Astrocyte (in vitro differentiated cells and primary cell): Measurements from ENCODE around the gene LRG1. TPM values are rescaled to one million over a fixed set of nuclear protein-coding genes. Genes with fewer than 3 reads are reported as not detected.

Experiments used
- DNase-seq: peaks from one replicate; pipeline ENCODE4 v3.0.0-alpha.2; 2010; ENCODE audit warnings: low read depth
- FAIRE-seq: peaks from 2 replicates; lab custom pipeline; 2011; peaks lifted over from hg19 to GRCh38; lab: Jason Lieb, UNC
- H2AFZ ChIP-seq: 2 replicates; pipeline ENCODE4 v1.6.0; 2012; ENCODE audit warnings: low read depth, low read length, inconsistent platforms
- H3K27ac ChIP-seq: 2 replicates; pipeline ENCODE4 v1.5.1; 2011; ENCODE audit warnings: low read depth, low read length, inconsistent platforms
- H3K27me3 ChIP-seq: 2 replicates; pipeline ENCODE4 v1.6.0; 2011; ENCODE audit warnings: low read length, inconsistent platforms; ENCODE audit not compliant: insufficient read depth
- H3K36me3 ChIP-seq: 2 replicates; pipeline ENCODE4 v1.5.1; 2011; ENCODE audit warnings: low read length, inconsistent platforms; ENCODE audit not compliant: insufficient read depth
- H3K4me1 ChIP-seq: 2 replicates; pipeline ENCODE4 v1.5.1; 2011; ENCODE audit warnings: low read length, inconsistent platforms; ENCODE audit not compliant: insufficient read depth
- H3K4me2 ChIP-seq: 2 replicates; pipeline ENCODE4 v1.6.0; 2012; ENCODE audit warnings: low read length, inconsistent platforms
- H3K4me3 ChIP-seq: 2 replicates; pipeline ENCODE4 v1.5.1; 2011; ENCODE audit warnings: low read depth, mild to moderate bottlenecking, low read length, inconsistent platforms; ENCODE audit not compliant: insufficient read depth
- H3K79me2 ChIP-seq: 2 replicates; pipeline ENCODE4 v1.6.0; 2012; ENCODE audit warnings: mild to moderate bottlenecking, low read length, inconsistent platforms; ENCODE audit not compliant: insufficient read depth
- H3K9ac ChIP-seq: 2 replicates; pipeline ENCODE4 v1.6.0; 2012; ENCODE audit warnings: mild to moderate bottlenecking, low read length, inconsistent platforms
- H3K9me3 ChIP-seq: 2 replicates; pipeline ENCODE4 v1.5.1; 2012; ENCODE audit warnings: low read depth, mild to moderate bottlenecking, low read length, inconsistent platforms; ENCODE audit not compliant: insufficient read depth
- H4K20me1 ChIP-seq: 2 replicates; pipeline ENCODE4 v1.6.0; 2012; ENCODE audit warnings: low read length, inconsistent platforms; ENCODE audit not compliant: insufficient read depth
- H3K27ac Mint-ChIP-seq: one replicate; pipeline ENCODE4 v1.8.0; 2021; ENCODE audit warnings: mild to moderate bottlenecking, mixed read lengths; ENCODE audit not compliant: unreplicated experiment
- H3K27me3 Mint-ChIP-seq: one replicate; pipeline ENCODE4 v1.8.0; 2021; ENCODE audit warnings: low read depth, mixed read lengths; ENCODE audit not compliant: unreplicated experiment
- H3K36me3 Mint-ChIP-seq: one replicate; pipeline ENCODE4 v1.8.0; 2021; ENCODE audit warnings: low read depth, mixed read lengths; ENCODE audit not compliant: unreplicated experiment
- H3K4me1 Mint-ChIP-seq: one replicate; pipeline ENCODE4 v1.8.0; 2021; ENCODE audit warnings: low read depth, mixed read lengths; ENCODE audit not compliant: unreplicated experiment
- H3K4me3 Mint-ChIP-seq: one replicate; pipeline ENCODE4 v1.8.0; 2021; ENCODE audit warnings: mild to moderate bottlenecking, moderate library complexity, mixed read lengths; ENCODE audit not compliant: unreplicated experiment
- H3K9me3 Mint-ChIP-seq: one replicate; pipeline ENCODE4 v1.8.0; 2021; ENCODE audit warnings: mild to moderate bottlenecking, mixed read lengths; ENCODE audit not compliant: unreplicated experiment
- CTCF ChIP-seq: IDR thresholded peaks from 2 replicates; pipeline ENCODE4 v1.5.1; 2011; ENCODE audit warnings: low read depth, mild to moderate bottlenecking, inconsistent platforms, low read length, moderate library complexity; ENCODE audit not compliant: insufficient read depth
- EZH2 ChIP-seq: IDR thresholded peaks from 2 replicates; pipeline ENCODE4 v1.6.1; 2012; ENCODE audit warnings: mild to moderate bottlenecking, low read length, inconsistent platforms; ENCODE audit not compliant: insufficient read depth
- total RNA-seq: library from RNA; stranded (reverse); gene quantifications from 2 replicates; pipeline ENCODE4 v1.2.1, GENCODE V29; 2021

LRG1 gene
- total RNA-seq, 1 donor from 2014 or later = 0.14 TPM

- TF ChIP-seq EZH2 (no peak), CTCF (no peak)
These were observed 38.8 kb downstream of the LRG1 start for GRCh38 chr19:4500841-4501591.

GRCh38 chr19:4499855-4500254 is 40.0 kb downstream of the LRG1 start:
- Mint-ChIP-seq H3K27ac (no peak overlapping the region), H3K4me3 (no peak overlapping the region), H3K27me3 (no peaks in the 10 kb centered on the region), H3K9me3 (no peaks in the 10 kb centered on the region), H3K4me1 (no peaks in the 10 kb centered on the region), H3K36me3 (peaks cover 5% of the 10 kb centered on the region)
- DNase-seq (no peak), FAIRE-seq (no peak)
- H3K4me1 ChIP-seq = peaks cover 6% of the 10 kb centered on the region
- H3K4me3 ChIP-seq = no peak overlapping the region
- H3K4me2 ChIP-seq = no peak overlapping the region
- no peaks in the 10 kb centered on the region for H3K9me3 ChIP-seq
- no peak overlapping the region for H3K9ac ChIP-seq
- H4K20me1 ChIP-seq = no peaks in the 10 kb centered on the region
- no peak overlapping the region for H2AFZ ChIP-seq
- H3K27me3 ChIP-seq = no peaks in the 10 kb centered on the region
- no peak overlapping the region for H3K27ac ChIP-seq
- no peaks in the 10 kb centered on the region for H3K79me2 ChIP-seq
- H3K36me3 ChIP-seq = peaks cover 4% of the 10 kb centered on the region
- TF ChIP-seq EZH2 (no peak), CTCF (no peak)

More at GRCh38 chr19:4500841-4501591, 38.8 kb downstream of the LRG1 start:
- Mint-ChIP-seq H3K4me1 (no peaks in the 10 kb centered on the region), H3K27ac (no peak overlapping the region), H3K9me3 (no peaks in the 10 kb centered on the region), H3K36me3 (peaks cover 10% of the 10 kb centered on the region), H3K4me3 (no peak overlapping the region), H3K27me3 (no peaks in the 10 kb centered on the region)
- Histone ChIP-seq H3K27me3 (no peaks in the 10 kb centered on the region), H3K4me3 (no peak overlapping the region), H3K9ac (no peak overlapping the region), H3K4me1 (peaks cover 7% of the 10 kb centered on the region), H3K9me3 (no peaks in the 10 kb centered on the region), H2AFZ (no peak overlapping the region), H3K36me3 (peaks cover 2% of the 10 kb centered on the region), H3K27ac (no peak overlapping the region), H4K20me1 (no peaks in the 10 kb centered on the region), H3K4me2 (no peak overlapping the region), H3K79me2 (no peaks in the 10 kb centered on the region)
- FAIRE-seq (no peak), DNase-seq (no peak)

- H3K9me3 Mint-ChIP-seq = no peaks in the 10 kb centered on the region
- Histone ChIP-seq H3K4me1 (peaks cover 6% of the 10 kb centered on the region), H3K36me3 (peaks cover 4% of the 10 kb centered on the region), H3K27ac (no peak overlapping the region), H3K9me3 (no peaks in the 10 kb centered on the region), H2AFZ (no peak overlapping the region), H3K4me3 (no peak overlapping the region), H3K9ac (no peak overlapping the region), H3K79me2 (no peaks in the 10 kb centered on the region), H3K27me3 (no peaks in the 10 kb centered on the region), H3K4me2 (no peak overlapping the region), H4K20me1 (no peaks in the 10 kb centered on the region)
- H3K4me3 Mint-ChIP-seq = no peak overlapping the region
- no peak for FAIRE-seq
- H3K27ac Mint-ChIP-seq = no peak overlapping the region
- H3K36me3 Mint-ChIP-seq = peaks cover 5% of the 10 kb centered on the region
- DNase-seq = no peak
- no peaks in the 10 kb centered on the region for H3K4me1 Mint-ChIP-seq
- no peak for TF ChIP-seq EZH2
- TF ChIP-seq CTCF = no peak
- H3K27me3 Mint-ChIP-seq = no peaks in the 10 kb centered on the region
These were observed 40.5 kb downstream of the LRG1 start for GRCh38 chr19:4499318-4499717.
